HG03378 (cell line): ENCODE measurements around the gene JAZF1.

Experiments used
- ATAC-seq: cut with Tn5 transposase; IDR thresholded peaks from one replicate; pipeline ENCODE4 v1.9.1; 2021; ENCODE audit warnings: mild to moderate bottlenecking, moderate library complexity; ENCODE audit not compliant: unreplicated experiment

JAZF1 gene

GRCh38 chr7:28054531-28055160 is 125.9 kb downstream of the JAZF1 start:
- ATAC-seq, result no peak

- ATAC-seq, result no peak
These were observed 127.7 kb downstream of the JAZF1 start for GRCh38 chr7:28052933-28053332.

GRCh38 chr7:28048694-28049093 is 131.9 kb downstream of the JAZF1 start:
- no peak for ATAC-seq

GRCh38 chr7:28046035-28046434 is 134.6 kb downstream of the JAZF1 start:
- ATAC-seq, result no peak

- no peak for ATAC-seq
These were observed 135.0 kb downstream of the JAZF1 start for GRCh38 chr7:28045592-28045991.

- no peak for ATAC-seq
These were observed 135.8 kb downstream of the JAZF1 start for GRCh38 chr7:28044825-28045224.

GRCh38 chr7:28042721-28043120 is 137.9 kb downstream of the JAZF1 start:
- no peak for ATAC-seq

GRCh38 chr7:28041508-28042314 is 138.9 kb downstream of the JAZF1 start:
- no peak for ATAC-seq

GRCh38 chr7:28038175-28038797 is 142.3 kb downstream of the JAZF1 start:
- no peak for ATAC-seq

- peak; percentile 93 for ATAC-seq
These were observed 143.2 kb downstream of the JAZF1 start for GRCh38 chr7:28037220-28038010.

- ATAC-seq, result no peak
These were observed 143.9 kb downstream of the JAZF1 start for GRCh38 chr7:28036696-28037095.

GRCh38 chr7:28033386-28033785 is 147.2 kb downstream of the JAZF1 start:
- ATAC-seq, result no peak

- ATAC-seq, result no peak
These were observed 147.7 kb downstream of the JAZF1 start for GRCh38 chr7:28032738-28033380.

GRCh38 chr7:28029051-28029450 is 151.5 kb downstream of the JAZF1 start:
- ATAC-seq, result no peak

- no peak for ATAC-seq
These were observed 152.1 kb downstream of the JAZF1 start for GRCh38 chr7:28028471-28028870.

GRCh38 chr7:28026237-28026636 is 154.4 kb downstream of the JAZF1 start:
- ATAC-seq, result no peak

- no peak for ATAC-seq
These were observed 155.7 kb downstream of the JAZF1 start for GRCh38 chr7:28024786-28025334.

- ATAC-seq, result peak; percentile 67
These were observed 160.2 kb downstream of the JAZF1 start for GRCh38 chr7:28020302-28020940.

- ATAC-seq, result no peak
These were observed 161.6 kb downstream of the JAZF1 start for GRCh38 chr7:28018856-28019465.
